Stimulated activated CD8-positive, alpha-beta memory T cell treated with anti-CD3 and anti-CD28 coated beads, Interleukin-7, amount 100 ng/mL, for 48 hours (primary cell): ENCODE results near the gene OR6C68.
"Not testable (repeated sequence)": the region's sequence is repeated elsewhere in the genome, so short reads cannot be mapped to it uniquely, and the experiment has no call there.

Experiments
- DNase-seq, 2 donors: peaks; one replicate each; pipeline ENCODE4 v3.0.0-alpha.2; 2020; ENCODE audit warnings: low read depth in 1 of 2; ENCODE audit errors: extremely low read depth in 1 of 2

The OR6C68 gene

GRCh38 chr12:55492078-55492477 is at the start of gene OR6C68:
OR6C68 (plus strand) TSS chr12:55492378; CDS start chr12:55492378, 0 bp downstream.
- no peak for DNase-seq

GRCh38 chr12:55443776-55444175 is 48.4 kb upstream of the OR6C68 start, which contains the start of gene OR6C2:
OR6C2 (plus strand) TSS chr12:55444076; CDS start chr12:55452214, 8,138 bp downstream.
- no peak for DNase-seq

- no peak for DNase-seq
These were observed 46.8 kb upstream of the OR6C68 start for GRCh38 chr12:55445357-55445756.

- no peak for DNase-seq
These were observed 45.9 kb upstream of the OR6C68 start for GRCh38 chr12:55446326-55446725.

GRCh38 chr12:55448825-55449224 is 43.4 kb upstream of the OR6C68 start:
- DNase-seq = no peak

- DNase-seq = not testable (repeated sequence)
These were observed 27.3 kb upstream of the OR6C68 start for GRCh38 chr12:55464926-55465325.

DNA sequence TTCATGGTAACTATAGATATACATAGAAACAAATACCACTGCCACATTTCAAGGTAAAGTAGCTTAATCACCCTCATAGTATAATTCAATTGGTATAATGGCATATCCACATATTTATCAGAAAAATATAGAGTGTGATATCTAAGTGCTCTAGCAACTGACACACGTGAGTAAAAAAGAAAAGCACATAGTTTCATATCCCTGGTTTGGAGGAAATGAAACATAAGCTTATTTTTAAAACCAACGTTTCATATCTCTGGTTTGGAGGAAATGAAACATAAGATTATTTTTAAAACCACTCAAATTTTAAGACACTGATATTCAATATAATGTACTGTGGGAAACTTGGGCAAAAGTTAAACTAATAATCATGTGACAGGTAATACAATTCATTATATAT is 24.3 kb upstream of the OR6C68 start:
- DNase-seq = no peak

GRCh38 chr12:55469291-55469690 is 22.9 kb upstream of the OR6C68 start:
- DNase-seq = no peak

DNA sequence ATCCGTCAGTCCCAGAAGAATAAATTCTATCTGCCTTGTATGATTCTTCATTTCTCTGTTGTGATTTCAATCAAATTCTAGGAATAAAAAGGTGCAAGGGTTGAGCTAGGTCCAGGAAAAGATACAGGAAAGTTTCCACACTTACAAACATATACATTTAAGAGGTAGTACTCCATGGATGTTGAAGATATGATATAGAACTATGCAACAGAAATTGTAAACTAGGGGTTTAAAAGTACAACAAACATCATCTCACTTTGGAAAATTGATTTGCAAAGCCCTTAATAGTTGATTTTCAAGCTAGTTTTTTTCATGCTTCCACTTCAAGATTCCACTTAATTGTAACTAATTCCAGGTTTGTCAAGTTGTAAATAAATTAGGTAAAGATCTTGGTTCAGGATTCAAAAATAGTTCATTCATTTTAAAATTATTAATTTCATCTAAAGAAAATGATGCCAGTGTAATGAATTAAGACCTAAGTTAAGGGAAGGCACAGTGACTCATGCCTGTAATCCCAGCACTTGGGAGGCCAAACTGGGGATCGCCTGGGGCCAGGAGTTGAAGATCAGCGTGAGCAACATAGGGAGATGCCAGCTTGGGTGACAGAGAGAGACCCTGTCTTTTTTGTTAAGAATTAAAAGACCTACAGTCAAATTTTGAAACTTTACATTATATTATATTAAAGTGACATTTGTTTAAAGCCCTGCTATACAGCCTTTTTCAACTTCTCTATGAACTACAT is 21.9 kb upstream of the OR6C68 start, which contains the start of gene OR6C70:
OR6C70 (minus strand) TSS at position 51 of the 742 bp plus-strand sequence; CDS start at position 51, 0 bp downstream.
- no peak for DNase-seq

DNA sequence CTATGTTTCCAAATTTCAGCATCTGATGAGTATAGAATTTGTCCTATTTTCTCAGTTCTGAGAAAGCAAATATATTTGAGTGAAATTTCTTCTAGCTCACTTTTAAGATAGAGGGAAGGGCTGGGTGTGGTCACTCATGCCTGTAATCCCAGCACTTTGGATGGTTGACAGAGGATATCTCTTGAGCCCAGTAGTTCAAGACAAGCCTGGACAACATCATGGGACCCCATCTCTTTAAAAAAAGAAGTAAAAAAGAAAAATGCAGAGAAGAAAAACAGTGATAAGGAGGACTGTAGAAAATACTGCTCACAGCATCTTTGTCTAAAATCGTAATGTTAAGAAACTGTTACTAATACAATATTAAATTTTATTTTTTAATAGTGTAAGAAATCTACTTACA is 19.9 kb upstream of the OR6C68 start:
- DNase-seq = no peak

- DNase-seq = not testable (repeated sequence)
These were observed 13.0 kb upstream of the OR6C68 start for GRCh38 chr12:55479136-55479535.

DNA sequence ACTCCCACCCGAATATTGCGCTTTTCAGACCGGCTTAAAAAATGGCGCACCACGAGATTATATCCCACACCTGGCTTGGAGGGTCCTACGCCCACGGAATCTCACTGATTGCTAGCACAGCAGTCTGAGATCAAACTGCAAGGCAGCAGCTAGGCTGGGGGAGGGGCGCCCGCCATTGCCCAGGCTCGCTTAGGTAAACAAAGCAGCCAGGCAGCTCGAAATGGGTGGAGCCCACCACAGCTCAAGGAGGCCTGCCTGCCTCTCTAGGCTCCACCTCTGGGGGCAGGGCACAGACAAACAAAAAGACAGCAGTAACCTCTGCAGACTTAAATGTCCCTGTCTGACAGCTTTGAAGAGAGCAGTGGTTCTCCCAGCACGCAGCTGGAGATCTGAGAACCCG is 7.9 kb upstream of the OR6C68 start:
- DNase-seq = not testable (repeated sequence)

GRCh38 chr12:55495490-55495889 is 3.3 kb downstream of the OR6C68 start:
- no peak for DNase-seq

DNA sequence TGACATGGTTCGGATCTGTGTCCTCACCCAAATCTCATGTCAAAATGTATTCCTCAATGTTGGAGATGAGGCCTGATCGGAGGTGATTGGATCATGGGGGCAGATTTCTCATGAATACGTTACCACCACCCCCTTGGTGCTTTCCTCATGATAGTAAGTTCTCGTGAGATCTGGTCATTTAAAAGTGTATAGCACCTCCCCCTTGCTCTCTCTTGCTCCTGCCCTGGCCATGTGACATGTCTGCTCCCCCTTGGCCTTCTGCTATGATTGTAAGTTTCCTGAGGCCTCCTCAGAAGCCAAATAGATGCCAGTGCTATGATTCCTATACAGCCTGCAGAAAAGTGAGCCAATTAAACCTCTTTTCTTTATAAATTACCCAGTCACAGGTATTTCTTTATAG is 7.1 kb downstream of the OR6C68 start:
- no peak for DNase-seq

DNA sequence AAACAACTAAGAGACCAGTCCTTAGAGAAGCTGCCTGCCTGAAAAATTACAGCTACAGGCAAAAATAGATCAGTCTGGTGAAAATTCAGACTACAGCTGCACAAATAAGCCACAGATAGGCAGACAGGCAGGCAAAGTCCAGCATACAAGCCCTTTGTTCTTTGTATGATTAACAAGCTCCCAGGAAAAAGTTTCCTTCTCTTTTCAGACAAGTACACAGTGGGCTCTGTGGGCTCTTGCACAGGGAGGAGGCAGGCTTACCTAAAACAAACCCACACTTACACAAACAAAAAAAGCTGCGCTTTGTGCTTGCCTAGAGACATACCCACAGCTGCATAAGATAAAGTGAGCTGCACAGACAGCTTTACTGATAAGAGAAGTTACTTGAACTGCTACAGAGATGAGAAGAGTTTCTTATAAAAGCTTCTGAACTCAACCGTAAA is 7.7 kb downstream of the OR6C68 start:
- no peak for DNase-seq

DNA sequence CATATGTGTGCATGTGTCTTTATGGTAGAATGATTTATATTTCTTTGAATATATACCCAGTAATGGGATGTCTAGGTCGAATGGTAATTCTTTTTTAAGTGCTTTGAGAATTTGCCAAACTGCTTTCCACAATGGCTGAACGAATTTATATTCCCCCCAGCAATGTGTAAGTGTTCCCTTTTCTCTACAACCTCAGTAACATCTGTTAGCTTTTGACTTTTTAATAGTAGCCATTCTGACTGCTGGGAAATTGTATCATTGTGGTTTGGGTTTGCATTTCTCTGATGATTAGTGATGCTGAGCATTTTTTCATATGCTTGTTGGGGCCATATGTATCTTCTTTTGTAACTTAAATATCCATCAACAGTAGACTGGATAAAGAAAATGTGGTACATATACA is 9.4 kb downstream of the OR6C68 start:
- no peak for DNase-seq

- DNase-seq = no peak
These were observed 23.5 kb downstream of the OR6C68 start for GRCh38 chr12:55515696-55516095.

DNA sequence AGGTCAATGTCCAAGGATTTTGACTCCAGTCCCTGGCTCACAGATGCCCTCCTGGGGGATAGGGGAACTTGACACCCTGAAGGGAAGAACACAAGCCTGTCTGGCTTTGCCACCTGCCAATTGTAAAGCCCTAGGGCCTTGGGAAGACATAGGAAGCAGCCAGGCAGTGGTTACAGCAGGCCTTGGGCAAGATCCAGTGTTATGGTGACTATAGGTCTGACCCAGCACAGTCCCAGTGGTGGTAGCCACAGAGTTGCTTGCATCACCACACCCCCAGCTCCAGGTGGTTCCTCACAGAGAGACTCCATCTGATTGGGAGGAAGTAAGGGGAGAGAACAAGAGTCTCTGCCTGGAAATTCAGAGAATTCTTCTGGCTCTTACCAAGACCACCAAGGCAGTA is 24.2 kb downstream of the OR6C68 start:
- no peak for DNase-seq
